ENCODE data around the gene FLT4.

Gene FLT4

GRCh38 chr5:180625125-180625790, 24.1 kb downstream of the FLT4 start:
- no peak for DNase-seq

GRCh38 chr5:180624587-180624986, 24.8 kb downstream of the FLT4 start:
- DNase-seq = no peak

- no peak for DNase-seq
These were observed 25.6 kb downstream of the FLT4 start for GRCh38 chr5:180623844-180624243.

GRCh38 chr5:180623411-180623834, 26.0 kb downstream of the FLT4 start:
- no peak for DNase-seq

GRCh38 chr5:180622910-180623309, 26.5 kb downstream of the FLT4 start:
- DNase-seq = no peak

- DNase-seq = no peak
These were observed 28.1 kb downstream of the FLT4 start for GRCh38 chr5:180621311-180621710.

- DNase-seq = no peak
These were observed 29.4 kb downstream of the FLT4 start for GRCh38 chr5:180620014-180620413.

GRCh38 chr5:180619563-180619915, 29.9 kb downstream of the FLT4 start:
- no peak for DNase-seq

- DNase-seq = peak; percentile 51 to 56
These were observed 30.4 kb downstream of the FLT4 start for GRCh38 chr5:180618829-180619562.

GRCh38 chr5:180618487-180618828, 30.9 kb downstream of the FLT4 start:
- no peak for DNase-seq

GRCh38 chr5:180613814-180614188, 35.6 kb downstream of the FLT4 start:
- no peak for DNase-seq

- no peak for DNase-seq
These were observed 36.1 kb downstream of the FLT4 start for GRCh38 chr5:180613188-180613813.

- no peak for DNase-seq
These were observed 36.7 kb downstream of the FLT4 start for GRCh38 chr5:180612683-180613082.

- DNase-seq = no peak
These were observed 38.1 kb downstream of the FLT4 start for GRCh38 chr5:180611140-180611850.

GRCh38 chr5:180609817-180610550, 39.4 kb downstream of the FLT4 start:
- DNase-seq = no peak

GRCh38 chr5:180609386-180609785, 40.0 kb downstream of the FLT4 start:
- DNase-seq = no peak

GRCh38 chr5:180608572-180609310, 40.7 kb downstream of the FLT4 start:
- DNase-seq = no peak

- DNase-seq = peak in 1 of 2 experiments; percentile 21
These were observed 41.4 kb downstream of the FLT4 start for GRCh38 chr5:180607861-180608571.

GRCh38 chr5:180606215-180606785, 43.1 kb downstream of the FLT4 start:
- no peak for DNase-seq

GRCh38 chr5:180605554-180606214, 43.7 kb downstream of the FLT4 start:
- peak; percentile 75 to 81 for DNase-seq

- no peak for DNase-seq
These were observed 45.1 kb downstream of the FLT4 start for GRCh38 chr5:180604271-180604670.
